Epithelial cell of esophagus (primary cell): ENCODE data around the gene IER5.

Experiments used
- DNase-seq: peaks from one replicate; pipeline ENCODE4 v3.0.0; 2010; ENCODE audit warnings: low read depth
- H3K4me3 ChIP-seq: 2 replicates; pipeline ENCODE4 v1.5.1; 2011; ENCODE audit warnings: mild to moderate bottlenecking, low read length, control low read depth
- CTCF ChIP-seq: IDR thresholded peaks from 2 replicates; pipeline ENCODE4 v1.5.1; 2011; ENCODE audit warnings: low read depth, mild to moderate bottlenecking, low read length, control low read depth, inconsistent platforms; ENCODE audit not compliant: insufficient read depth; ENCODE audit errors: missing control alignments

IER5 gene

GRCh38 chr1:181089676-181090544 lies 1.4 kb downstream of the IER5 start:
- peak overlapping the region; percentile 89 for H3K4me3 ChIP-seq
- no peak for TF ChIP-seq CTCF
- DNase-seq, result peak; percentile 83

- TF ChIP-seq CTCF, result no peak
Observed at GRCh38 chr1:181090641-181091126, 2.2 kb downstream of the IER5 start.

GRCh38 chr1:181091309-181092040 lies 3.0 kb downstream of the IER5 start:
- H3K4me3 ChIP-seq, result peak overlapping the region; percentile 89
- DNase-seq, result no peak
- TF ChIP-seq CTCF, result no peak

More at GRCh38 chr1:181090641-181091126, 2.2 kb downstream of the IER5 start:
- peak; percentile 79 for DNase-seq
- H3K4me3 ChIP-seq, result peak overlapping the region; percentile 89

- no peak for TF ChIP-seq CTCF
- peak overlapping the region; percentile 89 for H3K4me3 ChIP-seq
Observed at GRCh38 chr1:181092056-181092455, 3.6 kb downstream of the IER5 start.

GRCh38 chr1:181092883-181093458 lies 4.5 kb downstream of the IER5 start:
- H3K4me3 ChIP-seq, result no peak overlapping the region
- TF ChIP-seq CTCF, result no peak

More at GRCh38 chr1:181092056-181092455, 3.6 kb downstream of the IER5 start:
- no peak for DNase-seq

GRCh38 chr1:181094416-181095212 lies 6.1 kb downstream of the IER5 start:
- TF ChIP-seq CTCF, result no peak
- DNase-seq, result no peak
- no peak overlapping the region for H3K4me3 ChIP-seq

More at GRCh38 chr1:181092883-181093458, 4.5 kb downstream of the IER5 start:
- no peak for DNase-seq
